Embryonic facial prominence (tissue), 1 donor: Measurements from ENCODE around the gene VEGFB.

Source experiments
- DNase-seq: peaks from one replicate; pipeline ENCODE4 v3.0.0-alpha.2; 2016; ENCODE audit errors: extremely low spot score

Gene VEGFB, protein sequence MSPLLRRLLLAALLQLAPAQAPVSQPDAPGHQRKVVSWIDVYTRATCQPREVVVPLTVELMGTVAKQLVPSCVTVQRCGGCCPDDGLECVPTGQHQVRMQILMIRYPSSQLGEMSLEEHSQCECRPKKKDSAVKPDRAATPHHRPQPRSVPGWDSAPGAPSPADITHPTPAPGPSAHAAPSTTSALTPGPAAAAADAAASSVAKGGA

GRCh38 chr11:64233913-64234586, at the start of gene VEGFB:
VEGFB (plus strand) TSS chr11:64234584; CDS start chr11:64234834, 250 bp downstream.
- DNase-seq: no peak

DNA sequence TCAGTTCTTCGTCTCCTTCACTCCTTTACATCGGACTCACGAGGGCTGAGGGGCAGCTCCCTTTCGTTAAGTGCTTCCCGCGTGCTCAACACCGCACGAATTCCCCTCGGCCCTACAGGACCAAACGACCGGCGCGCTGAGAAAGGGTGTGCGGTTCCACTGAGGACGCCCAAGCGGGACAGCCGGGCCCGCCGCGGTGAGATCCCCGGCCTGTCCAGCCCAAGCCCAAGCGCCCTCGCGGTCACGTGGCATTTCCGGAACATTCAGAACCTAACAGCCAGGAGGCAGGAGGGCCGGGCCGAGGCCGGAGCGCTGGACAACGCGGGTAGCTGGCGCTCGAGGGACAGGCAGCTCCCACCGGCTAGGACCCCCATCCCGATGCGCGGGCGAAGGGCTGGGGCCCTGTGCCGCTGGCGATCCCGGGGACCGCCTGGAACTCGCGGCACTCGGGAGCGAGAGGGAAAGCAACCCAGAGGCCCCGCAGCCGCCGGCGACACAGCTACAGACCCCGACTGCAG, 49.1 kb upstream of the VEGFB start:
- DNase-seq: no peak

DNA sequence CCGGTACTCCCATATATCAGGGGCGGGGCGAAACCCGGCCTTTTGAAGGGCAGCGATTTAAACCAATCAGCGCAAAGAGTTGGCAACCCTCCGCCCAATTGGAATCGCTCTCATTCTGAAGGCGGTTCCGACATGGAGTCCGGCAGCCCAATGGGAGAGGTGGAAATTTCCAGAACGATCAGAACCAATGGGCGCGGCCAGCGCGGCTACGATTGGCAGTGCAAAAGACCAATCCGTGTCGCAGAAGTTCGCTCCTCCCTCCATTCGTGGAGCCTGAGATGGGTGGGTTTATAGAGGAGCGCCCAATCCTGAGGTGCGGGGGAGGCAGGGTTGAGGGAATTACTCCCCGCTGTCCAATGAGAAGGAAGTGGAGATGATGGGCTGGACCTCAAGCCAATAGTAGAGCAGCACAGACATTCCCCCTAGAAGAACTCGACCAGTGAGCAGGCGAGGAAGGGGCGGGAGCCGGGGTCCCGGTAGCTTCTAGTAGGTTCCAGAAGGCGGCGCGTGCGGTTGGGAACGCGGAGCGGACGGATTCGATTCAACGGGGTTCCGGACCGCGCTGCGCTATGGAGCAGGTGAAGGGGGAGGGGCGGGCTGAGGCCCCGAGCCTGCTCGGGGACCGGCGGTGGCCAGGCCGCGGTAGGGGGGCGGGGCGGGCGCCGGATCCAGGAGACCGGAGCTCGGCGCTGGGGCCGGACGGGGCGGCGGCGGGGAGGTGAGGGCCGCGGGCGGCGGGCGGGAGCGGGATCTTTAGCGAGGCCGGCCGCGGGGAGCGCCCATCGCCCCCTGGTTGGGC, 48.5 kb upstream of the VEGFB start, which contains the start of gene STIP1:
Gene STIP1, plus strand, starts transcription at position 479 of the 799 bp plus-strand sequence. Its CDS starts 91 bp downstream, at position 570.
- DNase-seq: peak; percentile 99

DNA sequence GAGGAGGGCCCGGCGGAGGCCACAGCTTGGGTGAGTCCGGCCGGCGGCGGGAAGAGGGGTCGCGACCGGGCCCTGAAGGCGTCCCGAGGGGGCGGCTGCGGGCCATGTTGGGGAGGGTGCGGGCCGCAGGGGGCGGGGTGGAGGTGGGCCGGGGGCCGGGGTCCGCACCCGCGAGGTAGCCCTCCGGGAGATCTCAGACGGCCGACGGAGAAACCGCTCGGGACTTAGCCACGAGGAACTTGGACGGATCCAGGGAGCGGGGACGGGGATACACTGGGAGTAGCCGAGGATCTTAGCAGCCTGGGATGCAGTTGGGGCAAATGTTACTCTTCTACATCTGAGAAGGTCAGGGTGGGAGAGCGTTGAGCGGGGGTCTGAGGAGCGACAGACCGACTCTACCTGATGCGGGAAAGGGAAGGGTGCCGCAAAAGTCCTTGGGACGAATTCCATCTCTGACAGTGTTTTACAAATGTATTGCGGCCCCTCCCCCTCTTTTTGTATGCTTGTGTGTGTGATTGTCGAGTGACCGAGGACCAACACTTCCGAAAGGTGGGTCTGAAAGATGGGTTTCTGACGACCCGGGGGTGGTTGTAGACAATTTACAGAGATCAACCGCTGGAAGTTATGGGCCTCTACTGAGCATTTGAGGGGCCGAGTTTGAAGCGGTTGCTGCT, 47.8 kb upstream of the VEGFB start:
- no peak for DNase-seq

GRCh38 chr11:64192434-64192833, 42.0 kb upstream of the VEGFB start:
- no peak for DNase-seq

DNA sequence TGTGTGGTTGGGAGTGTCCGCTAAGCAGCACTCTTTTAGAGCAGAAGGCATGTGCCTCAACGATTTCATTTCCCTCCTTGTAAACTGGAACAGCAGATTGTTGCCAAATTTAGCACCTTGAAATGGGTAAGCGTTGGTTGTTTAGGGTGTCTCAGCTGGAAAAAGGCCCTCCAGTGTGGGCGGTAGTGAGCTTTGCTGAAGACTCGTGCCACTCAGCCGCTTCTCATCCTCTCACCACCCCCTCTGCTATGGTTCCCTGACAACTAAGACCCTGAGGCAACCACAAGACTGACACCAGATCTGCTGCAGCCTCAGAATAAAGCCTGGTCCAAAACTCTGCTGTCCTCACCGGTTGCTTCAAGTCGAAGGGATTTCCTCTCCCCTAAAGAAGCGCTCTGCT, 37.8 kb upstream of the VEGFB start:
- DNase-seq: no peak

DNA sequence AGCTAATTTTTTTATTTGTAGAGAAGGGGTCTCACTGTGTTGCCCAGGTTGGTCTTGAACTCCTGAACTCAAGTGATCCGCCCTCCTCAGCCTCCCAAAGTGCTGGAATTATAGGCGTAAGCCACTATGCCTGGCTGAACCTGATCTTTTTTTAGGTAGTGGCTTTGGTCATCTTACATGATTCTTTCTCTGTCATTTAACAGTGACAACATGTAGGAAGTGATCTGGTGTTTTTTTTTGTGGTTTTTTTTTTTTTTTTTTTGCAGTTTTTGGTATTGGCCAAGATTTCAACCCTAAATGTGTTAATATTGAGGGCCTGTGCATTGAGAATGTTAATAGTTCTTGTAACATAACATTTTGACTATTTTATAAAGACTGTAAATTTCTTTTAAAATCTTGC, 35.9 kb upstream of the VEGFB start:
- no peak for DNase-seq

GRCh38 chr11:64201543-64201942, 32.8 kb upstream of the VEGFB start:
- no peak for DNase-seq

GRCh38 chr11:64202992-64203391, 31.4 kb upstream of the VEGFB start:
- no peak for DNase-seq

DNA sequence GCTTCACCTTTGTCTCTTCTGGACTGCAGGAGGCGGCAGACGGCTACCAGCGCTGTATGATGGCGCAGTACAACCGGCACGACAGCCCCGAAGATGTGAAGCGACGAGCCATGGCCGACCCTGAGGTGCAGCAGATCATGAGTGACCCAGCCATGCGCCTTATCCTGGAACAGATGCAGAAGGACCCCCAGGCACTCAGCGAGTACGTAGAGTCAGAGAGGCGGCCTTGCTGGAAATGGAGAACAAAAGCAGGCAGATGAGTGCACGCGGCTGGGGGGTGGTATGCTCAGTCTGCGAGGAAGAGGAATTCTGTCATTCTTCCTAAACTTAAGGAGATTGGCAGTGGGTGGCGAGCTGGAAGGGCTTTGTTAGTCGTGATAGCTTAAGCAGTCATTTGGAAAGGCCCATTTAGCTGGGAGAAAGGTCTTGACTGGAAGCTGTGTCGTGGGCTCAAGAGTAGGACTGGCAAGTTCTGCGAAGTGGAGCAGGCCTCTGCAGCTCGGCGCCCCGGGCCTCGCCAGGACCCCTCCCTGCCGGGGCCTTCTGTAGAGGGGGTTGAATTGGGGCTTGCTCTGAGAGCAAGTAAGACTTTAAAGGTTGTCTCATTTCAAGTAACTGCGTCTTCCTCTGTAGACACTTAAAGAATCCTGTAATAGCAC, 30.8 kb upstream of the VEGFB start:
- DNase-seq: no peak

DNA sequence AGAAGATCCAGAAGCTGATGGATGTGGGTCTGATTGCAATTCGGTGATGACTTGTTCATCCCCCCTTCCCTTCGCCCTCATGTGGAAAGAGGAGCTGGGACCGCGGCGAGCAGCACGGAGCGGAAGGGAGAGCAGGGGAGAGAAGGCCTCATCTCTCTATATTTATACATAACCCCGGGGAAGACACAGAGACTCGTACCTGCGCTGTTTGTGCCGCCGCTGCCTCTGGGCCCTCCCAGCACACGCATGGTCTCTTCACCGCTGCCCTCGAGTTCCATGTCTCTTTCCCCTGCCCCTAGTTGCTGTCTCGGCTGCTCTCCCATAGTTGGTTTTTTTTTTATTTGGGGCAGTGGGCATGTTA, 30.3 kb upstream of the VEGFB start:
- no peak for DNase-seq

DNA sequence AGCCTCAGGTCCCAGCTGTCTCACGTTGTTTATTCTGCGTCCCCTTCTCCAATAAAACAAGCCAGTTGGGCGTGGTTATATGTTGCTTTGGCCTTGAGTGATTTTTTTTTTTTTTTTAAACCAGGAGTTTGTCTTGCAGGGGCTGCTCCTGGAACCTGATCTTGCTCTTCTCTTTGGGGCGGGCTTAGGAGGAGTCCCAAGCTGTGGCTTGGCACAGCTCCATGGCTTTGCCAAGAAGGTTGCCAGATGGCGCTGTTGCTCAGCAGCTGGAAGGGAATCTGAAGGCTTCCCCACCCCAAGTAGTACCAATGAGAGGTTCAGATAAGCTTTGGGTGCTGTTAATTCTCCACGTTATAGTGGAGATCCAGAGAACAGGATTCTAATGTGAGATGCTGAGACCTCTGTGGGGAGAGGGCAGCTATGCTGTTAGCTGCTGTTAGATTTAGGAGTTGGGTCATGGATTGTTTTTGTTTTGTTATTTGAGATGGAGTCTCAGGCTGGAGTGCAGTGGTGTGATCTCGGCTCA, 29.9 kb upstream of the VEGFB start:
- DNase-seq: peak; percentile 80

- no peak for DNase-seq
Measured at GRCh38 chr11:64206457-64207255, 27.7 kb upstream of the VEGFB start, which contains the start of gene FERMT3. FERMT3 (plus strand) TSS chr11:64206721; CDS start chr11:64207365, 644 bp downstream.

- DNase-seq: no peak
Measured at GRCh38 chr11:64207256-64208085, 26.9 kb upstream of the VEGFB start.

DNA sequence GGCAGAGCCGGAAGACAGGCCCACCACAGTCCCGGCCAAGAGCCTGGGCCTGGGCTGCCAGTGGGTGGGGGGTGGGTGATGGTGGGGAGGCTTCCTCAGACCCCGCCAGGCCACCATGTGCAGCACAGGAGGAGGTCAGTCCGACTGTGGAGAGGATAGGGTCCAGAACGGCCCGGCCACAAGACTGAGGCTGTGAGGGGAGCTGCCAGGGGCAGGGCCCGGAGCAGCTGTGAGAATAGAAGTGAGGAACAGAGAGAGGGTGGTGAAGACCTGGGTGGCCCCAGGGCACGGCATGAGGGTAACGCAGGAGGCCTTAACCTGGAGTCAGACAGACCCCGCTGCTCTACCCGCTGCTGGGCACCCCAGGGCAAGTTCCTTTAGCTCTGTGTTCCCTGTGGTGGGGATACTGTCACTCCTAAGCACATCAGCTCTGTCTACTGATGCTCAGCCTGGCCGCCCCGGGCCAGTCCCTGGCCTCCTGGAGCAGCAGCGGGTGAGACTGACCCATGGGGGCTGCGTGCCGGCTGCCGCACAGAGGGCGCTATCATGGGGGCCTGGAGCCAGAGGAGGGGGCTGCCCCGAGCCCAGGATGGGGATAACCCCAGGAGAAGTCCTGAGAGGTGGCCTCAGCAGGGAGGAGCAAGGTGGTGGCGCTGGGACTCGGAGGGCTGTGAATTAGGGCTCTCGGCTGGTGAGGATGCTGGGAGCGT, 26.1 kb upstream of the VEGFB start:
- no peak for DNase-seq

GRCh38 chr11:64208796-64209562, 25.4 kb upstream of the VEGFB start:
- no peak for DNase-seq

- DNase-seq: no peak
Measured at GRCh38 chr11:64209563-64209843, 24.9 kb upstream of the VEGFB start.
